A673 (cell line): Measurements from ENCODE around the gene ERAL1. TPM values are rescaled to one million over a fixed set of nuclear protein-coding genes. Genes with fewer than 3 reads are reported as not detected.

ENCODE experiments used
- BruUV-seq: library from RNA; stranded (reverse); fragments of 400-500 nt; replicated peaks from 2 replicates; lab custom pipeline; 2021; lab: Mats Ljungman, UMichigan
- CTCF ChIA-PET: fragments of 300-600 bp; sonication (Branson Sonifier 250); formaldehyde crosslinking; loops from one replicate; lab custom pipeline; 2022; ENCODE audit warnings: antibody characterized with exemption; lab: Charles Lee
- POLR2A ChIA-PET: fragments of 300-600 bp; sonication (Branson Sonifier 250); formaldehyde crosslinking; loops from one replicate; lab custom pipeline; 2022; ENCODE audit warnings: antibody characterized with exemption; ENCODE audit not compliant: low non-redundant PET; lab: Charles Lee
- DNase-seq: peaks from one replicate; pipeline ENCODE4 v3.0.0-alpha.2; 2015; ENCODE audit warnings: low spot score
- H3K27ac ChIP-seq: fragments of 200-600 bp; sonication (generic); 2 replicates; pipeline ENCODE4 v1.5.1; 2016; ENCODE audit warnings: mixed run types, low read depth, mild to moderate bottlenecking, mixed read lengths, antibody characterized with exemption, low read length; ENCODE audit not compliant: poor library complexity, severe bottlenecking
- H3K27me3 ChIP-seq: fragments of 200-600 bp; sonication (generic); replicated peaks from 2 replicates; pipeline ENCODE4 v1.6.1; 2017; ENCODE audit warnings: mixed run types, low read depth, mild to moderate bottlenecking, mixed read lengths, antibody characterized with exemption, low read length; ENCODE audit not compliant: insufficient read depth, poor library complexity
- H3K36me3 ChIP-seq: fragments of 200-600 bp; sonication (generic); 2 replicates; pipeline ENCODE4 v1.6.1; 2016; ENCODE audit warnings: mixed run types, mild to moderate bottlenecking, mixed read lengths, antibody characterized with exemption, low read length; ENCODE audit not compliant: insufficient read depth, poor library complexity, severe bottlenecking
- H3K4me1 ChIP-seq: fragments of 200-600 bp; sonication (generic); 2 replicates; pipeline ENCODE4 v1.6.1; 2017; ENCODE audit warnings: mixed run types, mild to moderate bottlenecking, mixed read lengths, antibody characterized with exemption, low read length; ENCODE audit not compliant: insufficient read depth, poor library complexity, severe bottlenecking
- H3K4me3 ChIP-seq: fragments of 200-600 bp; sonication (generic); 2 replicates; pipeline ENCODE4 v1.5.1; 2016; ENCODE audit warnings: low read depth, mixed run types, mild to moderate bottlenecking, mixed read lengths, low read length; ENCODE audit not compliant: poor library complexity, severe bottlenecking
- H3K9me3 ChIP-seq: fragments of 200-600 bp; sonication (generic); 2 replicates; pipeline ENCODE4 v1.6.1; 2016; ENCODE audit warnings: mixed run types, low read depth, mild to moderate bottlenecking, mixed read lengths, antibody characterized with exemption, low read length; ENCODE audit not compliant: poor library complexity, severe bottlenecking
- EZH2 ChIP-seq: fragments of 200-600 bp; sonication (generic); IDR thresholded peaks from 2 replicates; pipeline ENCODE4 v1.6.1; 2017; ENCODE audit warnings: borderline replicate concordance, low read depth, mild to moderate bottlenecking, mixed read lengths, antibody characterized with exemption, low read length; ENCODE audit not compliant: poor library complexity, severe bottlenecking
- intact Hi-C: fragments of 100-400 bp; cut with micrococcal nuclease; formaldehyde crosslinking; loops from one replicate; pipeline ENCODE4 v1.10.0; 2022; ENCODE audit not compliant: unreplicated experiment
- total RNA-seq: library from RNA; stranded (reverse); gene quantifications from 2 replicates; pipeline ENCODE4 v1.2.3, GENCODE V29; 2021
- TF ChIP-seq, protein P1 (sequence below): fragments of 300-800, 200-600 bp; sonication (generic); conservative IDR thresholded peaks from 2 replicates; pipeline ENCODE4 v1.5.1; 2017; ENCODE audit warnings: low read depth, mild to moderate bottlenecking, antibody characterized with exemption, low read length, moderate library complexity, mixed read lengths

Gene ERAL1
- total RNA-seq, 1 experiment from 2014 or later = 80.5 TPM

- TF ChIP-seq, protein P1, sequence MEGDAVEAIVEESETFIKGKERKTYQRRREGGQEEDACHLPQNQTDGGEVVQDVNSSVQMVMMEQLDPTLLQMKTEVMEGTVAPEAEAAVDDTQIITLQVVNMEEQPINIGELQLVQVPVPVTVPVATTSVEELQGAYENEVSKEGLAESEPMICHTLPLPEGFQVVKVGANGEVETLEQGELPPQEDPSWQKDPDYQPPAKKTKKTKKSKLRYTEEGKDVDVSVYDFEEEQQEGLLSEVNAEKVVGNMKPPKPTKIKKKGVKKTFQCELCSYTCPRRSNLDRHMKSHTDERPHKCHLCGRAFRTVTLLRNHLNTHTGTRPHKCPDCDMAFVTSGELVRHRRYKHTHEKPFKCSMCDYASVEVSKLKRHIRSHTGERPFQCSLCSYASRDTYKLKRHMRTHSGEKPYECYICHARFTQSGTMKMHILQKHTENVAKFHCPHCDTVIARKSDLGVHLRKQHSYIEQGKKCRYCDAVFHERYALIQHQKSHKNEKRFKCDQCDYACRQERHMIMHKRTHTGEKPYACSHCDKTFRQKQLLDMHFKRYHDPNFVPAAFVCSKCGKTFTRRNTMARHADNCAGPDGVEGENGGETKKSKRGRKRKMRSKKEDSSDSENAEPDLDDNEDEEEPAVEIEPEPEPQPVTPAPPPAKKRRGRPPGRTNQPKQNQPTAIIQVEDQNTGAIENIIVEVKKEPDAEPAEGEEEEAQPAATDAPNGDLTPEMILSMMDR = no peak
- TF ChIP-seq EZH2 = no peak
- ChIA-PET CTCF (no interaction called here), POLR2A (no interaction called here)
- no TSS peak for BruUV-seq
- no peaks in the 10 kb centered on the region for H3K9me3 ChIP-seq
- H3K27ac ChIP-seq = no peak overlapping the region
- H3K36me3 ChIP-seq = no peaks in the 10 kb centered on the region
- H3K4me3 ChIP-seq = no peak overlapping the region
- H3K27me3 ChIP-seq = no peaks in the 10 kb centered on the region
- no peak for DNase-seq
- intact Hi-C loops = no loop called here
- peaks cover 5% of the 10 kb centered on the region for H3K4me1 ChIP-seq
Observed at GRCh38 chr17:28816540-28816939, 38.3 kb upstream of the ERAL1 start.

DNA sequence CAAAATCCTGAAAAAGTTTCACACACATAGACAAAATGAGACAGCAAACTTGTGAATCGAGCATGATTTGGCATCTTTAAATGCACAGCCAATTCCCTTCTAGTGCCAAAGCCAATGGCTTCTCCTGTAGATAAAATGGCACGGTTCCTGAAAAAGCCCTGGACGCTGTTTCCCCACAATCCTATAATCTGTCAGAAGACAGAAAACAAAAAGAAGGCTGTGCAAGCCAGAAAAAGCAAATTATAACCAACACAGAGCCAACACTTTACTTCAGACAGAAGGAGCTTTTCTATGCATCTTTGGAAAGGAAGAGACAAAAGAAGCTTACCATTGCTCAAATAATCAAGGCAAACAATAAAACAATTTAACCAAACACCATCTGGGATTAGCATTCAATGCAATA lies 36.0 kb upstream of the ERAL1 start:
- no TSS peak for BruUV-seq
- CTCF ChIA-PET = no interaction called here
- Histone ChIP-seq H3K27me3 (no peaks in the 10 kb centered on the region), H3K36me3 (no peaks in the 10 kb centered on the region), H3K4me3 (no peak overlapping the region), H3K9me3 (no peaks in the 10 kb centered on the region), H3K4me1 (no peaks in the 10 kb centered on the region), H3K27ac (no peak overlapping the region)
- DNase-seq = no peak
- intact Hi-C loops = no loop called here
- TF ChIP-seq, protein P1 = no peak
- POLR2A ChIA-PET = no interaction called here

DNA sequence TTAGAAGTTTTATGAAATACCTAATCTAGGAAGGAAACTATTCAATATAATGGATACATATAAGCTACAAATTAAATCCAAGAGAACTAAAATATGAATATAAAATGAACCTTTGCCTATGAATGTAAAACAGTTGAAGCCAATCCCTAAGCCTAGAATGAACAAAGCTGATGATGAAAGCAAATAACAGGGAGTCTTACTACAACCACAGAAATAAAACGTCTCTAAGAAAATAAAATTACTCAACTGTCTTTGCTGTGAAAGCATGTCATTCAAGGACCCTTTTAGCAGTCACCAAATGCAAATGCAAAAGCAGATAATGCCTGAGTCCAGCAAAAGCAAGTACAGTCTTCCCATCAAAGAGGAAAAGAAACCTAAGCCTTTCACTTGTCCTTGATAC lies 35.2 kb upstream of the ERAL1 start:
- Histone ChIP-seq H3K27ac (no peak overlapping the region), H3K36me3 (no peaks in the 10 kb centered on the region), H3K4me1 (no peaks in the 10 kb centered on the region), H3K4me3 (no peak overlapping the region), H3K27me3 (no peaks in the 10 kb centered on the region), H3K9me3 (no peaks in the 10 kb centered on the region)
- ChIA-PET CTCF (no interaction called here), POLR2A (no interaction called here)
- no peak for DNase-seq
- TF ChIP-seq, protein P1 = no peak
- TF ChIP-seq EZH2 = no peak
- no TSS peak for BruUV-seq
- intact Hi-C loops = no loop called here
